Fibroblast of upper back skin (primary cell): ENCODE measurements around the gene TSHR.
"Not testable (repeated sequence)": the region's sequence is repeated elsewhere in the genome, so short reads cannot be mapped to it uniquely, and the experiment has no call there.

Experiments
- DNase-seq: peaks from one replicate; pipeline ENCODE4 v3.0.0-alpha.2; 2013

The TSHR gene

GRCh38 chr14:81001447-81001846 is 46.0 kb downstream of the TSHR start:
- no peak for DNase-seq

DNA sequence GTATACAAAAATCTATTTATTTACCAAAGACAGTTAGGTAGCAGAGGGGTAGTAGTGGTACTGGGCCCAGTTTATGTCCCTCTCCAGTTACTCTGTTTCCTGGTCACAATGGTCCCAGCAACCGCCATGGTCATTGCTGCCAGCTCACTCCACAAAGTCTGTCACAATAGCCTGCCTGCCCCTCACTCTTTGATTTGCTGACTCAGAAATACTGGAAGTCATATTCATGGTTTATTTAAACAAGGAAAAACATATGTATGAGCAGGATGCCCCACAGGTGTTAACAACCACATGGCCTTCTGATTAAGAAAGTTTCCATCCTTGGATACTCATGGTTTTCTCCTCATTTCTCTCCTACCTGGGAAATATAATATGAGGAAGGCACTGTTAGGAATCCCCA is 49.2 kb downstream of the TSHR start:
- no peak for DNase-seq

- DNase-seq, result no peak
These were observed 50.3 kb downstream of the TSHR start for GRCh38 chr14:81005540-81006228.

DNA sequence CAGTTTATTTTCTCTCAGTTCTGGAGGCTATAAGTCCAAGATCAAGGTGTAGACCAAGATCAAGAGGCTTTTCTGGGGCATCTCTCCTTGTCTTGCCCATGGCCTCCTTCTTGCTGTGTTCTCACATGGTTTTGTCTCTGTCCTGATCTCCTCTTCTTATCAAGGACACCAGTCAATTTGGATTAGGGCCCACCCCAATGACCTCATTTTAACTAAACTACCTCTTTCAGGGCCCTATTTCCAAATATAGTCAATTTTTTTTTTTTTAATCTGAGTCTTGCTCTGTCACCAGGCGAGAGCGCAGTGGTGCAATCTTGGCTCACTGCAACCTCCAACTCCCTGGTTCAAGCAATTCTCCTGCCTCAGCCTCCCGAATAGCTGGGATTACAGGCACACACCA is 50.8 kb downstream of the TSHR start:
- no peak for DNase-seq

GRCh38 chr14:81007131-81007530 is 51.7 kb downstream of the TSHR start:
- DNase-seq, result no peak

- no peak for DNase-seq
These were observed 53.9 kb downstream of the TSHR start for GRCh38 chr14:81009346-81009745.

DNA sequence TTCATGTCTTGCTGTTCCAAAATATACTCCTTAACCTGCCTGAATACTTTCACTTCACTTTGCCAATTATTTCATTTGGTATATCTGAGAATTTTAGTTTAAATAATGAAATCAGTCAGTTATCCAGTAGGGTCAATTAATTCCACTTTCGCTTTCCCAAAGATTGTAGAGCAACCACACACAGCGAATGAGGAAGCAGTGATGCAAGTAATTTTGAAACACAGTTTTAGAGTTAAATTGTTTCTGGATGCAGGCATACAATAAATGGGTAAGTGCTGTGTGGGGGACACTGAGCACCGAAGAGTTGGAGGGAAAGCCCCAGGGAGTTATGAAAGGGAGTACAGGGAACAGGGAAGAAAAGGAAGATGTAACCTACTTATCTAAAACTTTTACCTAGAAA is 62.8 kb downstream of the TSHR start:
- DNase-seq, result no peak

DNA sequence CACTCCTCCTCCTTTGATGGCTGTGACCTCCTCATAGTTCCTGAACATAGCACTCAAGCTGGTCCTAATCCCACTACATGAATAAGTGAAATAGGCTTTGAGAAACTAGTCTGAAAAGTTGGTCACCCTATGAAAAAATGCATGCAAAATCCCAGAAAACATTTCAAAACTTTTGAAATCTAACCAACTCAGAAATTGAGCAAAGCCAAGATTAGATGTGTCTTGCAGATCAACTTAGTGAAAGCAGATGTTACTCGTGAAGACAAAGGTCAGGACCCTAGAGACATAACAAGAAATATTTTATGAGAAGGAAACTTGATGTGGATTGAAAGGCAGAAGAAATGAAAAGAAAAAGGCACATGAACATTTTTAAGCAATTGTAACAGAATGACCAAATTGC is 63.3 kb downstream of the TSHR start:
- DNase-seq, result no peak

DNA sequence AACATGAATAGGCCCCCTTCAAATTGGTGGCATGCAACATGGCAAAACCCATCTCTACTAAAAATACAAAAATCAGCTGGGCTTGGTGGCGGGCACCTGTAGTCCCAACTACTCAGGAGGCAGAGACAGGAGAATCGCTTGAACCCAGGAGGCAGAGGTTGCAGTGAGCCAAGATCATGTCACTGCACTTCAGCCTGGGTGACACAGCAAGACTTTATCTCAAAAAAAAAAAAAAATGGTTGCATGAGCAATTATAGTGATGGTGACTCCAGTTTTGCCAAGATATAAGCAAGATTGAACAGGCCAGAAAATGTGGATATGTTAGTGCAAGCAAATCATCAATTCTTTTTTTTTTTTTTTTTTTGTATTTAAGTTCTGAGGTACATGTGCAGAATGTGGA is 63.7 kb downstream of the TSHR start:
- not testable (repeated sequence) for DNase-seq

DNA sequence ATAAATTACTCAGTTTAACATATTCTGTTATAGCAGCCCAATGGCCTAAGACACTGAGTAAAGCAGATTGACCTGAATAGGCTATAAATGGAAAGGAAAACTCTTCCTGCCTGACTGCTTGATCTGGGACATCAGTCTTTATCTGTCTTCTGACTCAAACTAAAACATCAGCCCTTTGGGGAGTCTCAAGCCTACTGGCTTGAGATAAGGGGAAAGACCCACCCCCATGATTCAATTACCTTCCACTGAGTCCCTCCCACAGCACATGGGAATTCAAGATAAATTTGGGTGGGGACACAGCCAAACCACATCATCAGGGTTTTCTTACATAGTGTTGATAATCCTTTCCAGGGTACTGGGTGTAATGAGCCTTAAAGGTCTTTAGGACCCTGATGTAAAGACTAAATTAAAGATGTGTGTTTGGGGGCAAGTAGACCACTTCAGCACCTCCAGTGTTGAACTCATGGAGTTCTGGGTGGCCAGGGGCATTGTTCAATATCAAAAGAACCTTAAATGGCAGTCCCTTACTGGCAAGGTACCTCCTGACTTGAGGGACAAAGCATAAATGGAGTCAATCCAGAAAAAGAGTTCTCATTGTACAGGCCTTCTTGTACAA is 67.8 kb downstream of the TSHR start:
- DNase-seq, result no peak

DNA sequence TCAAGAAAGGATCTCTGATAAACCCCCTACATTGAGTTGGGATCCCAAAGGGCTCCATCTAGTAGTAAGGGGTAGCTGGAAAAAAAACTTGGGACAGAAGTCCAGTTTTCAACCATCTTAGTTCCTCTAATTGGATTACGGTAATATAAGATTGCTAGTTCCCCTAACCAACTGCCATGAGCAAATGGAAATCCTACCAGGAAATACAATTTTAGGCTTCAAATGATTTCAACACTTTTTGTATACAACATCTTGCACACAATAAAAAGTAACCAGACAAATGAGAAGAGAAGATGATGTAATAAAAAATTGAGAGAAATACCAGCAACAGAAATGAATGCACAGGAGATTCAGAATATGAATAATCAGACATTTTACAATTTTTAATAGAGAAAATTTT is 73.0 kb downstream of the TSHR start:
- no peak for DNase-seq

DNA sequence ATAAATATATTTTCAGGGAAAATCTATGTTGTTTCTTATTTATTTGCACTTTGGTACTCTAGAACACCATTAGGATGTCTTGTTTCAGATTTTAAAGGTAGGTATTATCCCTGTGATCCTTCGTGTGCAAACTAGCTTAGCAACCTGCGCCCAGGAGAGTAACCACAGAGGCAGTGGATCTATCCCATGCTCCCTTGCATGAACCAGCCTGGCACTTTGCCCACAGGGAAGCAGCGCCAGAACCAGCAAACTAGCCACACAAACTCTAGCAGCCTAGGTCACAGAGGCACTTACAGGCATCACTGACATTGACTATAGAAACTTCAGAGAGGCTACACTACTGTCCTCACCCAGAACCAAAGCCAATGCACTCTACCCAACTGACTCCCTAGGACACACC is 76.1 kb downstream of the TSHR start:
- DNase-seq, result no peak

- DNase-seq, result no peak
These were observed 78.3 kb downstream of the TSHR start for GRCh38 chr14:81033698-81034240.

DNA sequence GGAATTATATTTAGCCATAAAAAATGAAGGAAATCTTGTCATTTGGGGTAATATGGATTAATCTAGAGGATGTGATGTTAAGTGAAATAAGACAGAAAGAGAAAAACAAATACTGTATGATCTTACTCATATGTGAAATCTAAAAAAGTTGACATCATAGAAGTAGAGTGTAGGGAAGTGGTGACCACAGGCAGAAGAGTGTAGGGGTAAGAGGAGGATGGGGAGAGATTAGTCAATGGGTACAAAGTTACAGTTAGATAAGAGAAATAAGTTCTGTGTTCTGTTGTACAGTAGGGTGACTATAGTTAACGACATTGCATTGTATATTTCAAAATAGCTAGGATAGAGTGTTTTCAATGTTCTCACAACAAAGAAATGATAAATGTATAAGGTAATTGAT is 87.0 kb downstream of the TSHR start:
- DNase-seq, result no peak

DNA sequence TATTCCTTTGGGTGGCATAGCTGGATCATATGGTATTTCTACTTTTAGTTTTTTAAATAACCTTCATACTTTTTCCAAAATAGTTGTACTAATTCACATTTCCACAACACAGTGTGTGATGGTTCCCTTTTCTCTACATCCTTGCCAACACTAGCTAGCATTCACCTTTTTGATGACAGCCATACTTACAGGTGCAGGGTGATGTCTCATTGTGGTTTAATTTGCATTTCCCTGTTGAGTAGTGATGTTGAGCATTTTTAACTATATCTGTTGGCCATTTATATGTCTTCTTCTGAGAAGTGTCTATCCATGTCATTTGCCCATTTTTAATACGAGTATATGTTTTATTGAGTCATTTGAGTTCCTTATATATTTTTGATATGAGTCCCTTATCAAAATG is 96.1 kb downstream of the TSHR start:
- no peak for DNase-seq

DNA sequence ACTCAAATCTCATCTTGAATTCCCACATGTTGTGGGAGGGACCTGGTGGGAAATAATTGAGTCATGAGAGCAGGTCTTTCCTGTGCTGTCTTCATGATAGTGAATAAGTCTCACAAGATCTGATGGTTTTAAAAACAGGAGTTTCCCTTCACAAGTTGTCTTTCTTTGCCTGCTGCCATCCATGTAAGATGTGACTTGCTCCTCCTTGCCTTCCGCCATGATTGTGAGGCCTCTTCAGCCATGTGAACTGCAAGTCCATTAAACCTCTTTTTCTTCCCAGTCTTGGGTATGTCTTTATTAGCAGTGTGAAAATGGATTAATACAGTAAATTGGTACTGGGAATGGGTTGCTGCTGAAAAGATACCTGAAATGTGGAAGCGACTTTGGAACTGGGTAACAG is 98.6 kb downstream of the TSHR start:
- not testable (repeated sequence) for DNase-seq

DNA sequence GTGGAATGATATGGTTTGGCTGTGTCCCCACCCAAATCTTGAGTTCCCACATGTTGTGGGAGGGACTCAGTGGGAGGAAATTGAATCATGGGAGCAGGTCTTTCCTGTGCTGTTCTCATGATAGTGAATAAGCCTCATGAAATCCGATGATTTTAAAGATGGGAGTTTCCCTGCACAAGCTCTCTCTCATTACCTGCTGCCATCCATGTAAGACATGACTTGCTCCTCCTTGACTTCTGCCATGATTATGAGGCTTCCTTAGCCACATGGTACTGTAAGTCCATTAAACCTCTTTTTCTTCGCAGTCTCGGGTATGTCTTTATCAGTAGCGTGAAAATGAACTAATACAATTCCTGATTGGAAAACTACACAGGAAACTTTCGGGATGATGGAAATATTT is 100.5 kb downstream of the TSHR start:
- DNase-seq, result no peak

DNA sequence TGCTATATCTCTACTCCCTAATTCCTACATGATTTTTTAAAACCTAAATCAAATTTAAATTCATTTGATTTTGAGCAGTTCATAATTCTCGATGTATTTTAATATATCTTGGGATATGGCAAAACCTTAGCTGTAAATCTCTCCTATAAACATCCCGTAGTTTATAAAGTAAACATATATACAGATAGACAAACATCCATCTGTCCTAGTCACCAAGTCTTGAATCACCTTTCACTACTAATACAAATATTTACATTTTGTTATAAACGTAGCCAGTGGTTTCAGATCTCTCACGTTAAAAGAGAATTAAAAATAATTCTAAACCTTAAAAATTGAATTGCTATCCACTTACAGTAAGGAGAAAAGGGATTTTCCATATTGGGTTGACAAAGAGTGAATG is 107.0 kb downstream of the TSHR start:
- no peak for DNase-seq

DNA sequence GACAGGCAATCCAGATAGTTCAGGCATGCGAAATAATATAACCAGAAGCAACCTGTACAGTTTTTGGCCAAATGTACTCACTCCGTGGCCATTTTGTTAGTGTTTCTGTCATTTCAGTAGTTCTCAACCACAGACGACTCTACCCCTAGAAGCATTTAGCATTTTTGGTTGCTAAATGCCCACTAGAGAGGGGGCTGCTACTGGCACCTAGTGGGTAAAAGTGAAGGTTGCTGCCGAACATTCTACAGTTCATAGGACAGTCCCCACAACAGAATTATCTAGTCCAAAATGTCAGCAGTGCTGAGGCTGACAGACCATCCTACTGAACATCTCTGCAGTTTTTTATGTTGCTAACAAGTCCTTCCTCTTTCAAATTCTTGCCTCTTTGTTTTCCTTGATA is 107.4 kb downstream of the TSHR start:
- DNase-seq, result no peak

GRCh38 chr14:81066672-81067071 is 111.3 kb downstream of the TSHR start:
- peak; percentile 8 for DNase-seq

DNA sequence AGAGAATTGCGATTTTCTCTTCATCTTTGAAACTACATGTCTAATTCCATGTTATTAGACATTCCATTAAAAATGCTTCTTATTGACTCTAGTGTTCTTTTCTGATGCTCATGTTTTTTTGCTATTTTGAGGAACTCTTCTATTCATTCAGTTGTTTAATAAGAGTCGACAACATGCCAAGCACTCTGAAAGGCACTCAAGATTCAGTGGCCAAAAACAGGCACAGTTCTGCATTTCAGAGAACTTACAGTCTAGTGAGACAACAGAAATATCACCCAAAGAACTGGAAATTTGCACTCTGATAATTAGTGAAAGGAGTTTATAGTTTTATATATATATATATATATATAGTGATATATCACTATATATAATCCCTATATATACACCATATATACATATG is 111.7 kb downstream of the TSHR start:
- DNase-seq, result no peak

DNA sequence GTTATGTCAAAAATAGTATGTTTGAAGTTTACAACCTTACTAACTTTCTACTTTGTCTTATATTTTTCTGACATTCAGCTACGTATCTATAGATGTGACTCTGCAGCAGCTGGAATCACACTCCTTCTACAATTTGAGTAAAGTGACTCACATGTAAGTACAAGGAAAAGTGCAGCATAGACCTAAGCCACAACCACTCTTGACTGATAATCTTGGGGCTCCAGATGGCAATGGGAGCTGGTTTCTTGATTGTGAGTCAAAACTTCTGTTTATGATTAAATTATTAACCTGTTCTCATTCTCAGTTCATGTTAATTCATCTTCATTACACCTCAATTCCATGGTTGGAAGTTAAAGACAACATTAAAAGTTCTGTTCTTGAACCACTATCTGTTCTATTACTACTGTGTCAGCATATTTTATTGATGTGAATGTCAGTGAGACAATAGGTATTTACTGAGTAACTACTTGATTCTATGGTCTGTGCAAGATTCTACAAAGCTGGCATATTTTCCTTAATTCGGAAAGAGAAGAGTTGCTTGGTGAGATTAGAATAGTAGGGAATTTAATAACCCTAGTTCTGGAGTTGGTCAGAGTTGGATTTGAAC is 112.9 kb downstream of the TSHR start:
- no peak for DNase-seq

- DNase-seq, result no peak
These were observed 115.1 kb downstream of the TSHR start for GRCh38 chr14:81070511-81070910.

- no peak for DNase-seq
These were observed 130.2 kb downstream of the TSHR start for GRCh38 chr14:81085596-81085995.
